SK-N-MC (cell line): ENCODE measurements around the gene RNF32.
"Not testable (repeated sequence)": the region's sequence is repeated elsewhere in the genome, so short reads cannot be mapped to it uniquely, and the experiment has no call there.

Source experiments
- DNase-seq: peaks from one replicate; pipeline ENCODE4 v3.0.0-alpha.2; 2011; ENCODE audit warnings: low read depth, low spot score
- H3K27ac ChIP-seq: fragments of 200-600 bp; sonication (generic); 2 replicates; pipeline ENCODE4 v1.5.1; 2016; ENCODE audit warnings: mixed run types
- H3K36me3 ChIP-seq: fragments of 200-600 bp; sonication (generic); 2 replicates; pipeline ENCODE4 v1.6.1; 2017; ENCODE audit warnings: antibody characterized with exemption, low read length, mixed read lengths; ENCODE audit not compliant: insufficient read depth
- H3K4me3 ChIP-seq: fragments of 200-600 bp; sonication (generic); 2 replicates; pipeline ENCODE4 v1.5.1; 2016
- H3K9ac ChIP-seq: fragments of 200-600 bp; sonication (generic); 2 replicates; pipeline ENCODE4 v1.8.0; 2017; ENCODE audit warnings: mixed run types, mixed read lengths; ENCODE audit not compliant: insufficient read length
- H3K9me3 ChIP-seq: fragments of 200-600 bp; sonication (generic); 2 replicates; pipeline ENCODE4 v1.6.1; 2017; ENCODE audit warnings: low read depth, mild to moderate bottlenecking, antibody characterized with exemption, low read length, moderate library complexity, mixed read lengths
- EZH2 ChIP-seq: fragments of 200-600 bp; sonication (generic); IDR thresholded peaks from one replicate; pipeline ENCODE4 v1.6.1; 2017; ENCODE audit warnings: antibody characterized with exemption
- FOXP2 ChIP-seq: optimal IDR thresholded peaks from 2 replicates; pipeline ENCODE3; 2011; ENCODE audit warnings: mild to moderate bottlenecking, moderate library complexity; ENCODE audit not compliant: insufficient read depth; ENCODE audit errors: extremely low read length, control extremely low read depth
- POLR2AphosphoS5 ChIP-seq: IDR thresholded peaks from 2 replicates; pipeline ENCODE4 v1.6.1; 2012; ENCODE audit warnings: mild to moderate bottlenecking, low read depth, low read length, borderline replicate concordance

RNF32 gene

GRCh38 chr7:156676263-156676662 is 35.7 kb downstream of the RNF32 start:
- DNase-seq = no peak
- Histone ChIP-seq H3K4me3 (no peak overlapping the region), H3K27ac (no peak overlapping the region), H3K36me3 (no peaks in the 10 kb centered on the region), H3K9ac (no peak overlapping the region), H3K9me3 (no peaks in the 10 kb centered on the region)
- TF ChIP-seq EZH2 (no peak), FOXP2 (no peak), POLR2AphosphoS5 (no peak)

- Histone ChIP-seq H3K9me3 (no peaks in the 10 kb centered on the region), H3K36me3 (no peaks in the 10 kb centered on the region)
- no peak for TF ChIP-seq FOXP2
- TF ChIP-seq EZH2 = no peak
- no peak for TF ChIP-seq POLR2AphosphoS5
These were observed 36.9 kb downstream of the RNF32 start for GRCh38 chr7:156677374-156678054.

GRCh38 chr7:156680281-156680680 is 39.7 kb downstream of the RNF32 start:
- no peak for DNase-seq
- TF ChIP-seq POLR2AphosphoS5 (no peak), FOXP2 (no peak), EZH2 (no peak)
- no peak overlapping the region for H3K4me3 ChIP-seq
- H3K9me3 ChIP-seq = no peaks in the 10 kb centered on the region
- H3K9ac ChIP-seq = no peak overlapping the region
- H3K27ac ChIP-seq = no peak overlapping the region
- H3K36me3 ChIP-seq = 0 out of 2 replicates have a peak, but pooled peaks cover 3% of the 10 kb centered on the region

More at GRCh38 chr7:156677374-156678054, 36.9 kb downstream of the RNF32 start:
- Histone ChIP-seq H3K27ac (no peak overlapping the region), H3K4me3 (no peak overlapping the region), H3K9ac (no peak overlapping the region)
- DNase-seq = no peak

- TF ChIP-seq EZH2 = no peak
- no peak for TF ChIP-seq FOXP2
- TF ChIP-seq POLR2AphosphoS5 = no peak
- H3K36me3 ChIP-seq = 0 out of 2 replicates have a peak, but pooled peaks cover 3% of the 10 kb centered on the region
- DNase-seq = no peak
These were observed 42.4 kb downstream of the RNF32 start for GRCh38 chr7:156682928-156683327.

GRCh38 chr7:156684251-156684650 is 43.7 kb downstream of the RNF32 start:
- H3K36me3 ChIP-seq = 0 out of 2 replicates have a peak, but pooled peaks cover 3% of the 10 kb centered on the region
- TF ChIP-seq FOXP2 (no peak), POLR2AphosphoS5 (no peak), EZH2 (no peak)
- H3K9ac ChIP-seq = no peak overlapping the region
- no peak for DNase-seq
- no peak overlapping the region for H3K4me3 ChIP-seq
- H3K27ac ChIP-seq = no peak overlapping the region
- H3K9me3 ChIP-seq = no peaks in the 10 kb centered on the region

More at GRCh38 chr7:156682928-156683327, 42.4 kb downstream of the RNF32 start:
- no peak overlapping the region for H3K9ac ChIP-seq
- H3K4me3 ChIP-seq = no peak overlapping the region
- H3K27ac ChIP-seq = no peak overlapping the region
- H3K9me3 ChIP-seq = no peaks in the 10 kb centered on the region

GRCh38 chr7:156684661-156685060 is 44.1 kb downstream of the RNF32 start:
- Histone ChIP-seq H3K4me3 (no peak overlapping the region), H3K36me3 (0 out of 2 replicates have a peak, but pooled peaks cover 3% of the 10 kb centered on the region), H3K27ac (no peak overlapping the region), H3K9me3 (no peaks in the 10 kb centered on the region), H3K9ac (no peak overlapping the region)
- no peak for TF ChIP-seq FOXP2
- TF ChIP-seq POLR2AphosphoS5 = no peak
- no peak for DNase-seq

- H3K9ac ChIP-seq = no peak overlapping the region
- H3K9me3 ChIP-seq = no peaks in the 10 kb centered on the region
- no peak for DNase-seq
- TF ChIP-seq EZH2 (no peak), FOXP2 (no peak), POLR2AphosphoS5 (no peak)
- H3K4me3 ChIP-seq = no peak overlapping the region
- H3K27ac ChIP-seq = no peak overlapping the region
- H3K36me3 ChIP-seq = no peaks in the 10 kb centered on the region
These were observed 51.2 kb downstream of the RNF32 start for GRCh38 chr7:156691764-156692163.

- TF ChIP-seq EZH2 (no peak), FOXP2 (no peak), POLR2AphosphoS5 (no peak)
- H3K27ac ChIP-seq = no peak overlapping the region
- no peak overlapping the region for H3K4me3 ChIP-seq
- no peak for DNase-seq
- no peaks in the 10 kb centered on the region for H3K36me3 ChIP-seq
- H3K9ac ChIP-seq = no peak overlapping the region
- H3K9me3 ChIP-seq = no peaks in the 10 kb centered on the region
These were observed 52.3 kb downstream of the RNF32 start for GRCh38 chr7:156692849-156693248.

GRCh38 chr7:156693627-156694026 is 53.1 kb downstream of the RNF32 start:
- TF ChIP-seq EZH2 = no peak
- no peak for TF ChIP-seq FOXP2
- no peak for TF ChIP-seq POLR2AphosphoS5
- no peak overlapping the region for H3K4me3 ChIP-seq
- DNase-seq = no peak
- H3K27ac ChIP-seq = no peak overlapping the region
- H3K36me3 ChIP-seq = no peaks in the 10 kb centered on the region
- H3K9me3 ChIP-seq = no peaks in the 10 kb centered on the region
- H3K9ac ChIP-seq = no peak overlapping the region

- H3K9me3 ChIP-seq, H3K4me3 ChIP-seq, DNase-seq, H3K27ac ChIP-seq, H3K9ac ChIP-seq, H3K36me3 ChIP-seq: not testable (repeated sequence)
These were observed 56.7 kb downstream of the RNF32 start for GRCh38 chr7:156697283-156697682.

GRCh38 chr7:156698512-156698911 is 57.9 kb downstream of the RNF32 start:
- not testable (repeated sequence) for H3K27ac ChIP-seq, H3K4me3 ChIP-seq, DNase-seq, H3K9me3 ChIP-seq, H3K36me3 ChIP-seq, H3K9ac ChIP-seq

GRCh38 chr7:156701787-156702186 is 61.2 kb downstream of the RNF32 start:
- not testable (repeated sequence) for H3K9me3 ChIP-seq, H3K9ac ChIP-seq, DNase-seq, H3K4me3 ChIP-seq, H3K27ac ChIP-seq, H3K36me3 ChIP-seq
